CD14-positive monocyte (primary cell): ENCODE measurements around the gene RAET1E. TPM values are rescaled to one million over a fixed set of nuclear protein-coding genes. Genes with fewer than 3 reads are reported as not detected.

Experiments
- DNase-seq, 3 donors: peaks; one replicate each; pipeline ENCODE4 v3.0.0-alpha.2; 2011 to 2022
- H2AFZ ChIP-seq: 2 replicates; pipeline ENCODE4 v1.6.0; 2012; ENCODE audit warnings: mild to moderate bottlenecking, low read depth, low read length, inconsistent platforms; ENCODE audit not compliant: insufficient read depth, poor library complexity, severe bottlenecking
- H3K27ac ChIP-seq, 2 donors: 1 replicate in 1 of 2; 2 replicates in 1 of 2; pipeline ENCODE4 v1.5.1; 2012 to 2013; ENCODE audit warnings: low read length in 2 of 2, control low read depth in 1 of 2, inconsistent platforms in 1 of 2, low read depth in 1 of 2, mild to moderate bottlenecking in 1 of 2
- H3K27me3 ChIP-seq, 2 donors: one replicate each; pipeline versions ENCODE4 v1.6.0 to v1.6.1; 2011 to 2013; ENCODE audit warnings: low read length in 2 of 2; ENCODE audit not compliant: control insufficient read depth in 2 of 2, insufficient read depth in 2 of 2
- H3K36me3 ChIP-seq, 2 donors: replicated peaks in 1 of 2; 1 replicate in 1 of 2; 2 replicates in 1 of 2; pipeline versions ENCODE4 v1.5.1 to v1.6.1; 2012 to 2013; ENCODE audit warnings: low read length in 2 of 2, control low read depth in 1 of 2, inconsistent platforms in 1 of 2, mild to moderate bottlenecking in 1 of 2; ENCODE audit not compliant: insufficient read depth in 2 of 2, control insufficient read depth in 1 of 2
- H3K4me1 ChIP-seq, 2 donors: 1 replicate in 1 of 2; 2 replicates in 1 of 2; pipeline versions ENCODE4 v1.5.1 to v1.6.1; 2012 to 2013; ENCODE audit warnings: low read length in 2 of 2, control low read depth in 1 of 2, inconsistent platforms in 1 of 2, mild to moderate bottlenecking in 1 of 2, moderate library complexity in 1 of 2; ENCODE audit not compliant: insufficient read depth in 2 of 2, control insufficient read depth in 1 of 2
- H3K4me2 ChIP-seq: replicated peaks from 2 replicates; pipeline ENCODE3; 2012; ENCODE audit warnings: low read length, moderate library complexity, mild to moderate bottlenecking; ENCODE audit not compliant: poor library complexity, severe bottlenecking; ENCODE audit errors: extremely low read depth
- H3K4me3 ChIP-seq, 3 experiments: fragments of 200-600 bp in 1 of 3; sonication (generic) in 1 of 3; replicated peaks in 1 of 3; 1 replicate in 2 of 3; 2 replicates in 1 of 3; pipeline ENCODE4 v1.5.1; 2011 to 2013; ENCODE audit warnings: low read length in 3 of 3, mild to moderate bottlenecking in 3 of 3, control low read depth in 2 of 3, low read depth in 2 of 3, inconsistent platforms in 1 of 3, moderate library complexity in 1 of 3
- H3K79me2 ChIP-seq: 2 replicates; pipeline ENCODE4 v1.6.0; 2012; ENCODE audit warnings: mild to moderate bottlenecking, control low read depth, inconsistent platforms, low read length, moderate library complexity; ENCODE audit not compliant: insufficient read depth
- H3K9ac ChIP-seq: 2 replicates; pipeline ENCODE4 v1.6.0; 2017; ENCODE audit warnings: low read length, mild to moderate bottlenecking; ENCODE audit not compliant: insufficient read depth, poor library complexity, severe bottlenecking
- H3K9me3 ChIP-seq, 2 donors: replicated peaks in 1 of 2; 1 replicate in 1 of 2; 2 replicates in 1 of 2; pipeline versions ENCODE4 v1.5.1 to v1.6.1; 2012 to 2013; ENCODE audit warnings: low read length in 2 of 2, control low read depth in 1 of 2; ENCODE audit not compliant: control insufficient read depth in 1 of 2, insufficient read depth in 1 of 2
- H4K20me1 ChIP-seq: 2 replicates; pipeline ENCODE4 v1.6.0; 2012; ENCODE audit warnings: mild to moderate bottlenecking, low read length, control low read depth, moderate library complexity; ENCODE audit not compliant: insufficient read depth
- H3K27ac Mint-ChIP-seq, 7 donors: one replicate each; pipeline ENCODE4 v1.8.0; 2020; ENCODE audit warnings: mild to moderate bottlenecking in 7 of 7, mixed read lengths in 7 of 7, moderate library complexity in 6 of 7, inconsistent platforms in 2 of 7
- H3K27me3 Mint-ChIP-seq, 3 donors: one replicate each; pipeline ENCODE4 v1.8.0; 2021 to 2022; ENCODE audit warnings: low read depth in 3 of 3, mild to moderate bottlenecking in 3 of 3, mixed read lengths in 3 of 3, moderate library complexity in 3 of 3, inconsistent platforms in 1 of 3
- H3K36me3 Mint-ChIP-seq, 2 donors: one replicate each; pipeline ENCODE4 v1.8.0; 2020; ENCODE audit warnings: mixed read lengths in 2 of 2, inconsistent platforms in 1 of 2, mild to moderate bottlenecking in 1 of 2
- H3K4me1 Mint-ChIP-seq: one replicate; pipeline ENCODE4 v1.8.0; 2020; ENCODE audit warnings: mild to moderate bottlenecking, mixed read lengths
- H3K4me3 Mint-ChIP-seq, 2 donors: one replicate each; pipeline ENCODE4 v1.8.0; 2020; ENCODE audit warnings: mild to moderate bottlenecking in 2 of 2, mixed read lengths in 2 of 2, moderate library complexity in 1 of 2
- H3K9me3 Mint-ChIP-seq, 7 donors: one replicate each; pipeline ENCODE4 v1.8.0; 2020 to 2022; ENCODE audit warnings: mixed read lengths in 7 of 7, mild to moderate bottlenecking in 6 of 7, moderate library complexity in 6 of 7, inconsistent platforms in 2 of 7
- whole genome bisulfite sequencing: methylation state at CpG from one replicate; pipeline ENCODE4 v1.1.5; 2013; ENCODE audit warnings: missing lambda C conversion rate; ENCODE audit not compliant: insufficient coverage; 5-methylcytosine and 5-hydroxymethylcytosine counted together
- intact Hi-C, 2 donors: fragments of 100-400 bp; cut with micrococcal nuclease; formaldehyde crosslinking; loops; one replicate each; pipeline versions ENCODE4 v1.15.0 to v1.15.1; 2023
- polyA plus RNA-seq, 3 donors: library from polyadenylated mRNA; depleted of rRNA in 1 of 3; unstranded in 2 of 3; stranded (reverse) in 1 of 3; fragments of 300-500 nt in 2 of 3; fragments of >200 nt in 1 of 3; fragmentation: Illumina TruSeq in 2 of 3; gene quantifications; 1 replicate in 2 of 3; 2 replicates in 1 of 3; pipeline ENCODE4 v1.2.3, GENCODE V29; 2012 to 2021
- TF ChIP-seq, protein P1 (sequence below): fragments of 200-600 bp; IDR thresholded peaks from one replicate; pipeline ENCODE4 v1.8.0; 2022; ENCODE audit warnings: antibody characterized with exemption, mild to moderate bottlenecking

RAET1E gene
- polyA plus RNA-seq, 3 donors = not detected

- Histone ChIP-seq H3K4me2 (no peak overlapping the region), H3K4me3 (no peak overlapping the region), H3K27ac (no peak overlapping the region), H4K20me1 (no peaks in the 10 kb centered on the region), H3K4me1 (peaks cover 0 to 15% of the 10 kb centered on the region in 2 donors), H3K9ac (no peak overlapping the region), H3K36me3 (no peaks in the 10 kb centered on the region), H3K9me3 (no peaks in the 10 kb centered on the region), H3K79me2 (no peaks in the 10 kb centered on the region), H3K27me3 (no peaks in the 10 kb centered on the region), H2AFZ (no peak overlapping the region)
- TF ChIP-seq, protein P1, sequence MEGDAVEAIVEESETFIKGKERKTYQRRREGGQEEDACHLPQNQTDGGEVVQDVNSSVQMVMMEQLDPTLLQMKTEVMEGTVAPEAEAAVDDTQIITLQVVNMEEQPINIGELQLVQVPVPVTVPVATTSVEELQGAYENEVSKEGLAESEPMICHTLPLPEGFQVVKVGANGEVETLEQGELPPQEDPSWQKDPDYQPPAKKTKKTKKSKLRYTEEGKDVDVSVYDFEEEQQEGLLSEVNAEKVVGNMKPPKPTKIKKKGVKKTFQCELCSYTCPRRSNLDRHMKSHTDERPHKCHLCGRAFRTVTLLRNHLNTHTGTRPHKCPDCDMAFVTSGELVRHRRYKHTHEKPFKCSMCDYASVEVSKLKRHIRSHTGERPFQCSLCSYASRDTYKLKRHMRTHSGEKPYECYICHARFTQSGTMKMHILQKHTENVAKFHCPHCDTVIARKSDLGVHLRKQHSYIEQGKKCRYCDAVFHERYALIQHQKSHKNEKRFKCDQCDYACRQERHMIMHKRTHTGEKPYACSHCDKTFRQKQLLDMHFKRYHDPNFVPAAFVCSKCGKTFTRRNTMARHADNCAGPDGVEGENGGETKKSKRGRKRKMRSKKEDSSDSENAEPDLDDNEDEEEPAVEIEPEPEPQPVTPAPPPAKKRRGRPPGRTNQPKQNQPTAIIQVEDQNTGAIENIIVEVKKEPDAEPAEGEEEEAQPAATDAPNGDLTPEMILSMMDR = no peak
- Mint-ChIP-seq H3K27me3 (peaks cover 0 to 9% (median 6%) of the 10 kb centered on the region in 3 donors), H3K27ac (no peak overlapping the region), H3K4me1 (peaks cover 15% of the 10 kb centered on the region), H3K4me3 (no peak overlapping the region), H3K9me3 (no peaks in the 10 kb centered on the region), H3K36me3 (no peaks in the 10 kb centered on the region)
- intact Hi-C loops = no loop called here
- no peak for DNase-seq
- 93% methylated on average over 6 of the region's 7 CpGs for WGBS
Observed at GRCh38 chr6:149899926-149900619, 2.2 kb upstream of the RAET1E start.

DNA sequence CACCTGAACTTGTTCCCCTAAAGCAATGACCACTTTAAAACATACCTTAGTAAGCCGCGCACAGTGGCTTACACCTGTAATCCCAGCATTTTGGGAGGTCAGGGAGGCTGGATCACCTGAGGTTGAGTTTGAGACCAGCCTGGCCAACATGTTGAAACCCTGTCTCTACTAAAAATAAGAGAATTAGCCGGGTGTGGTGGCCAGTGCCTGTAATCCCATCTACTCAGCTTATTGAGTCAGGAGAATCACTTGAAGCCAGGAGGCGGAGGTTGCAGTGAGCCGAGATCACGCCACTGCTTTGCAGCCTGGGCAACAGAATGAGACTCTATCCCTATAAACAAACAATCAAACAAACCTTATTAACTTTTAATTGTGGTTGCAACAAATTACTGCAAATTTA is 1.6 kb upstream of the RAET1E start:
- Histone ChIP-seq H3K9ac (no peak overlapping the region), H2AFZ (no peak overlapping the region), H3K9me3 (no peaks in the 10 kb centered on the region), H3K4me2 (no peak overlapping the region), H4K20me1 (no peaks in the 10 kb centered on the region), H3K4me1 (peaks cover 0 to 18% of the 10 kb centered on the region in 2 donors), H3K27ac (no peak overlapping the region), H3K4me3 (no peak overlapping the region), H3K79me2 (no peaks in the 10 kb centered on the region), H3K36me3 (no peaks in the 10 kb centered on the region), H3K27me3 (no peaks in the 10 kb centered on the region)
- Mint-ChIP-seq H3K27me3 (peaks cover 0 to 11% (median 6%) of the 10 kb centered on the region in 3 donors), H3K4me3 (no peak overlapping the region), H3K27ac (no peak overlapping the region), H3K36me3 (no peaks in the 10 kb centered on the region), H3K9me3 (no peaks in the 10 kb centered on the region), H3K4me1 (peaks cover 15% of the 10 kb centered on the region)
- 86% methylated on average over 4 of the region's 6 CpGs for WGBS
- TF ChIP-seq, protein P1 = no peak
- DNase-seq = no peak
- intact Hi-C loops = no loop called here
